ENCODE results near the gene ACSM5. TPM values are rescaled to one million over a fixed set of nuclear protein-coding genes. Genes with fewer than 3 reads are reported as not detected.
"Not testable (repeated sequence)": the region's sequence is repeated elsewhere in the genome, so short reads cannot be mapped to it uniquely, and the experiment has no call there.

ACSM5 gene
- total RNA-seq, 1 experiment from 2014 or later: 0.54 TPM

GRCh38 chr16:20411055-20411454, 1.7 kb downstream of the ACSM5 start:
- ChIA-PET CTCF (no interaction called here), POLR2A (no interaction called here)
- Mint-ChIP-seq H3K4me1 (ENCODE audit: insufficient read depth, unreplicated experiment) (peaks cover 31% of the 10 kb centered on the region), H3K27me3 (ENCODE audit: insufficient read depth, unreplicated experiment) (no peaks in the 10 kb centered on the region), H3K36me3 (ENCODE audit: insufficient read depth, unreplicated experiment) (no peaks in the 10 kb centered on the region), H3K27ac (ENCODE audit: low read depth, unreplicated experiment) (no peak overlapping the region), H3K9me3 (ENCODE audit: unreplicated experiment) (no peaks in the 10 kb centered on the region), H3K4me3 (ENCODE audit: unreplicated experiment) (no peak overlapping the region)
- intact Hi-C loops (cut with micrococcal nuclease): no loop called here
- no TSS peak for BruUV-seq (replicated peaks)
- no peak for DNase-seq (ENCODE audit: unreplicated experiment)
- no peak for TF ChIP-seq CTCF (IDR thresholded peaks at IDR 0.05; ENCODE audit: unreplicated experiment)

- H3K27ac Mint-ChIP-seq (ENCODE audit: low read depth, unreplicated experiment): peak overlapping the region; percentile 74
- DNase-seq (ENCODE audit: unreplicated experiment): no peak
- no peak overlapping the region for H3K4me3 Mint-ChIP-seq (ENCODE audit: unreplicated experiment)
- no peak for TF ChIP-seq CTCF (IDR thresholded peaks at IDR 0.05; ENCODE audit: unreplicated experiment)
- no peaks in the 10 kb centered on the region for H3K9me3 Mint-ChIP-seq (ENCODE audit: unreplicated experiment)
- peaks cover 28% of the 10 kb centered on the region for H3K4me1 Mint-ChIP-seq (ENCODE audit: insufficient read depth, unreplicated experiment)
- no peaks in the 10 kb centered on the region for H3K27me3 Mint-ChIP-seq (ENCODE audit: insufficient read depth, unreplicated experiment)
- no peaks in the 10 kb centered on the region for H3K36me3 Mint-ChIP-seq (ENCODE audit: insufficient read depth, unreplicated experiment)
- CTCF ChIA-PET: interaction anchor here (0.5 to 1.2 kb wide), 3 partner anchors 28 to 517 kb away, joined by 3 read pairs; no protein-coding TSS in a partner anchor
- BruUV-seq (replicated peaks): no TSS peak
- intact Hi-C loops (cut with micrococcal nuclease): no loop called here
- POLR2A ChIA-PET: no interaction called here
These were observed 6.2 kb downstream of the ACSM5 start for GRCh38 chr16:20415541-20415940.

DNA sequence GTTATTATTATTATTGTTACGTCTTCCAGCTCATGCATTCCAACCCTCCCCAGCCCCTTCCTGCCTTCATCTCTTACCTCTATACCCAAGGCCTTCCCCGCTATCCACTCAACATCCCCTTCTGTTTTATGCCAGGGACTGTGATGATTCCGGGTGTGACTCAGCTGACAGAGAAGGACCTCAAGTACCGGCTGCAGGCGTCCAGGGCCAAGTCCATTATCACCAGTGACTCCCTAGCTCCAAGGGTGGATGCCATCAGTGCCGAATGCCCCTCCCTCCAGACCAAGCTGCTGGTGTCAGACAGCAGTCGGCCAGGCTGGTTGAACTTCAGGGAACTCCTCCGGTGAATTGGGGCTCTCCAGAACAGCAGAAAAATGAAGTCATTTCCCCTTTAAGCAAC, 9.8 kb downstream of the ACSM5 start:
- H3K4me1 Mint-ChIP-seq (ENCODE audit: insufficient read depth, unreplicated experiment): peaks cover 34% of the 10 kb centered on the region
- intact Hi-C loops (cut with micrococcal nuclease); H3K9me3 Mint-ChIP-seq (ENCODE audit: unreplicated experiment); DNase-seq (ENCODE audit: unreplicated experiment); H3K27ac Mint-ChIP-seq (ENCODE audit: low read depth, unreplicated experiment); H3K4me3 Mint-ChIP-seq (ENCODE audit: unreplicated experiment); CTCF ChIA-PET; POLR2A ChIA-PET; H3K27me3 Mint-ChIP-seq (ENCODE audit: insufficient read depth, unreplicated experiment); BruUV-seq (replicated peaks); H3K36me3 Mint-ChIP-seq (ENCODE audit: insufficient read depth, unreplicated experiment): not testable (repeated sequence)

DNA sequence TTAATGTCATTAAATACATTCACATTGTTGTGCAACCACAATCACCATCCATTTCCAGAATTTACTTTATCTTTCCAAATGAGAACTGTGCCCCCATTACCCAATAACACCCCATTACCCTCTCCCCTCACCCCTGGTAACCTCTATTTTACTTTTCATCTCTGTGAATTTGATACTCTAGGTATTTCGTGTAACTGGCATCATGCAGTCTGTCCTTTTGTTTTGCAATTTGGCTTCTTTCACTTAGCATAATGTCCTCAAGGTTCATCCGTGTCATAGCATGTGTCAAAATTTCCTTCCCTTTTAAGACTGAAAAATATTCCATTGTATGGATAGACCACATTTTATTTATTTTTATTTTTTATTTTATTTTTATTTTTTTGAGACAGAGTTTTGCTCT, 12.4 kb downstream of the ACSM5 start:
- DNase-seq (ENCODE audit: unreplicated experiment); BruUV-seq (replicated peaks); intact Hi-C loops (cut with micrococcal nuclease); H3K36me3 Mint-ChIP-seq (ENCODE audit: insufficient read depth, unreplicated experiment); H3K4me3 Mint-ChIP-seq (ENCODE audit: unreplicated experiment); POLR2A ChIA-PET; H3K27me3 Mint-ChIP-seq (ENCODE audit: insufficient read depth, unreplicated experiment); H3K9me3 Mint-ChIP-seq (ENCODE audit: unreplicated experiment); H3K27ac Mint-ChIP-seq (ENCODE audit: low read depth, unreplicated experiment); CTCF ChIA-PET: not testable (repeated sequence)
- H3K4me1 Mint-ChIP-seq (ENCODE audit: insufficient read depth, unreplicated experiment): peaks cover 21% of the 10 kb centered on the region

- H3K27ac Mint-ChIP-seq (ENCODE audit: low read depth, unreplicated experiment); POLR2A ChIA-PET; H3K4me3 Mint-ChIP-seq (ENCODE audit: unreplicated experiment); DNase-seq (ENCODE audit: unreplicated experiment); H3K36me3 Mint-ChIP-seq (ENCODE audit: insufficient read depth, unreplicated experiment); H3K9me3 Mint-ChIP-seq (ENCODE audit: unreplicated experiment); H3K27me3 Mint-ChIP-seq (ENCODE audit: insufficient read depth, unreplicated experiment); intact Hi-C loops (cut with micrococcal nuclease); BruUV-seq (replicated peaks): not testable (repeated sequence)
- CTCF ChIA-PET: interaction anchor here (1.0 kb wide), 1 partner anchor 39 kb away, joined by 3 read pairs; no protein-coding TSS in a partner anchor
- peaks cover 12% of the 10 kb centered on the region for H3K4me1 Mint-ChIP-seq (ENCODE audit: insufficient read depth, unreplicated experiment)
These were observed 14.4 kb downstream of the ACSM5 start for GRCh38 chr16:20423772-20424128.

All from MCF 10A (cell line).